Mesothelial cell of epicardium (in vitro differentiated cells): ENCODE results near the gene GTF2H1. TPM values are rescaled to one million over a fixed set of nuclear protein-coding genes. Genes with fewer than 3 reads are reported as not detected.
A peak's percentile ranks its signal among the peaks of the same experiment; 100 is the strongest.

Experiments used
- DNase-seq, 2 experiments: peaks; one replicate each; pipeline ENCODE4 v3.0.0; 2021; ENCODE audit warnings: low spot score in 2 of 2; ENCODE audit not compliant: unreplicated experiment in 2 of 2
- H3K27ac Mint-ChIP-seq: 2 replicates; pipeline ENCODE4 v1.8.0; 2021; ENCODE audit warnings: mixed read lengths
- H3K27me3 Mint-ChIP-seq: 2 replicates; pipeline ENCODE4 v1.8.0; 2021; ENCODE audit warnings: low read depth, mixed read lengths
- H3K36me3 Mint-ChIP-seq: 2 replicates; pipeline ENCODE4 v1.8.0; 2021; ENCODE audit warnings: mixed read lengths
- H3K4me1 Mint-ChIP-seq: 2 replicates; pipeline ENCODE4 v1.8.0; 2021; ENCODE audit warnings: mixed read lengths
- H3K4me3 Mint-ChIP-seq: 2 replicates; pipeline ENCODE4 v1.8.0; 2021; ENCODE audit warnings: mild to moderate bottlenecking, moderate library complexity, mixed read lengths
- H3K9me3 Mint-ChIP-seq: 2 replicates; pipeline ENCODE4 v1.8.0; 2021; ENCODE audit warnings: mixed read lengths
- CTCF ChIP-seq: fragments of 200-600 bp; sonication (generic); IDR thresholded peaks from one replicate; pipeline ENCODE4 v1.5.0; 2021; ENCODE audit warnings: antibody characterized with exemption; ENCODE audit not compliant: unreplicated experiment
- total RNA-seq: library from RNA; stranded (reverse); gene quantifications from 3 replicates; pipeline ENCODE4 v1.2.1, GENCODE V29; 2021

GTF2H1 gene
- total RNA-seq, 1 donor from 2014 or later, result 45.9 TPM

GRCh38 chr11:18313965-18314763, 8.2 kb upstream of the GTF2H1 start:
- Mint-ChIP-seq H3K9me3 (no peaks in the 10 kb centered on the region), H3K36me3 (peaks cover 11% of the 10 kb centered on the region), H3K4me3 (no peak overlapping the region), H3K27me3 (no peaks in the 10 kb centered on the region), H3K4me1 (peaks cover 31% of the 10 kb centered on the region), H3K27ac (peak overlapping the region; percentile 85)
- DNase-seq, result no peak
- no peak for TF ChIP-seq CTCF

DNA sequence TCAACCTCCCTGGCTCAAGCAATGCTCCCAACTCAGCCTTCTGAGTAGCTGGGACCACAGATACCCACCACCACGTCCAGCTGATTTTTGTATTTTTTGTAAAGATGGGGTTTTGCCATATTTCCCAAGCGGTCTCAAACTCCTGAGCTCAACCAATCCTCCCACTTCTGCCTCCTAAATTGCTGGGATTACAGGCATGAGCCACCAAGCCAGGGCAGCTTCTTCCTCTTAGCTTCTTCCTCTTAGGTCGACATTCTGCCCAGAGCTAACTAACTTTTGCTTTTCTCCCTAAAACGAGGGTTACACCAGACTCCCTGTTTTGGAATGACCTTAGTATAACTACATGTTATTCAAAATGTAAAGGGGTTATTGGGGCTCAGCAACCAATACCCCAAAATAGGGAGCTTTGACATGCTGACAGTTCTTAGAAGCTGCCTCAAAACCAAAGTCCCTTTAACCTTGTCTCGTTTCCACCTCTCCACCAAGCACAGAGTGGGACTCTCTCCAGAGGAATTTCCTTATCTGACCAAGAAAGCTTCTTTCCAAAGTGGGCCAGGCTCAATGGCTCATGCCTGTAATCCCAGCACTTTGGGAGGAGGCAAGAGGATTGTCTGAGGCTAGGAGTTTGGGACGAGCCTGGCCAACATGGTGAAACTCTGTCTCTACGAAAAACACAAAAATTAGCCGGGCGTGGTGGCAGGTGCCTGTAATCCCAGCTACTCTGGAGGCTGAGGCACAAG, 7.4 kb upstream of the GTF2H1 start:
- H3K27ac Mint-ChIP-seq, result peak overlapping the region; percentile 85
- H3K4me3 Mint-ChIP-seq, result no peak overlapping the region
- no peaks in the 10 kb centered on the region for H3K9me3 Mint-ChIP-seq
- DNase-seq, result no peak
- H3K4me1 Mint-ChIP-seq, result peaks cover 39% of the 10 kb centered on the region
- peaks cover 9% of the 10 kb centered on the region for H3K36me3 Mint-ChIP-seq
- no peak for TF ChIP-seq CTCF
- no peaks in the 10 kb centered on the region for H3K27me3 Mint-ChIP-seq

DNA sequence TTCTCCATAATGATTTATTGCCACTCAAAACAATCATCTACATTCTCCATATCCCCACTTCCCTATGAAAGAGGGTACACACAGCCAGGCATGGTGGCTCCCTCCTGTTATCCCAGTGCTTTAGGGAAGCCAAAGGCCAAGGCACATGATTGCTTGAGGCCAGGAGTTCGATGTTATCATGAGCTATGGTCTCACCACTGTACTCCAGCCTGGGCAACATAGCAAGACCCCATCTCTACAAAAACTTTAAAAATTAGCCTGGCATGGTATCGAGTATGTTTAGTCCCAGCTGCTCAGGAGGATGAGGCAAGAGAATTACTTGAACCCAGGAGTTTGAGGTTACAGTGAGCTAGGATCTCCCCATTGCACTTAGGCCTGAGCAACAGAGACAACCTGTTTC, 6.5 kb upstream of the GTF2H1 start:
- DNase-seq, result no peak
- Mint-ChIP-seq H3K36me3 (peaks cover 7% of the 10 kb centered on the region), H3K27me3 (no peaks in the 10 kb centered on the region), H3K9me3 (no peaks in the 10 kb centered on the region), H3K4me1 (peaks cover 48% of the 10 kb centered on the region), H3K4me3 (no peak overlapping the region), H3K27ac (no peak overlapping the region)
- TF ChIP-seq CTCF, result no peak

GRCh38 chr11:18317551-18317950, 4.8 kb upstream of the GTF2H1 start:
- DNase-seq, result no peak
- peaks cover 4% of the 10 kb centered on the region for H3K36me3 Mint-ChIP-seq
- no peaks in the 10 kb centered on the region for H3K9me3 Mint-ChIP-seq
- H3K4me3 Mint-ChIP-seq, result no peak overlapping the region
- H3K27ac Mint-ChIP-seq, result peak overlapping the region; percentile 20
- TF ChIP-seq CTCF, result no peak
- no peaks in the 10 kb centered on the region for H3K27me3 Mint-ChIP-seq
- H3K4me1 Mint-ChIP-seq, result peaks cover 42% of the 10 kb centered on the region

- no peak for DNase-seq
- Mint-ChIP-seq H3K36me3 (peaks cover 4% of the 10 kb centered on the region), H3K27ac (peak overlapping the region; percentile 48), H3K9me3 (no peaks in the 10 kb centered on the region), H3K27me3 (no peaks in the 10 kb centered on the region), H3K4me3 (peak overlapping the region; percentile 53), H3K4me1 (peaks cover 52% of the 10 kb centered on the region)
- no peak for TF ChIP-seq CTCF
Observed at GRCh38 chr11:18319914-18320313, 2.5 kb upstream of the GTF2H1 start.
